HepG2 (cell line): ENCODE results near the gene FAM32A. TPM values are rescaled to one million over a fixed set of nuclear protein-coding genes. Genes with fewer than 3 reads are reported as not detected.

ENCODE experiments used
- AGO2 ChIP-seq: fragments of 200-400 bp; formaldehyde crosslinking; optimal IDR thresholded peaks from 2 replicates; pipeline ENCODE3; 2017; ENCODE audit warnings: mild to moderate bottlenecking, low read depth, low read length, moderate library complexity
- ATF2 ChIP-seq: sonication (generic); formaldehyde crosslinking; IDR thresholded peaks from 2 replicates; pipeline ENCODE4 v1.4.0; 2020; ENCODE audit warnings: missing genetic modification reagents
- ELF1 ChIP-seq: sonication (generic); formaldehyde crosslinking; IDR thresholded peaks from 2 replicates; pipeline ENCODE4 v1.4.0; 2020; ENCODE audit warnings: missing genetic modification reagents
- FOXA1 ChIP-seq, 2 experiments: fragments of 450-650 bp in 1 of 2; sonication (generic) in 1 of 2; formaldehyde crosslinking in 1 of 2; IDR thresholded peaks; 2 replicates each; pipeline versions ENCODE4 v1.4.0 to v1.6.1; 2016 to 2020; ENCODE audit warnings: missing genetic modification reagents in 1 of 2
- FOXA3 ChIP-seq: IDR thresholded peaks from 2 replicates; pipeline ENCODE4 v1.6.1; 2016; ENCODE audit warnings: missing genetic modification reagents, missing compliant biosample characterization
- FOXP1 ChIP-seq, 2 experiments: fragments of 450-650 bp in 1 of 2; IDR thresholded peaks; 2 replicates each; pipeline ENCODE4 v1.6.1; 2017 to 2018; ENCODE audit warnings: antibody characterized with exemption in 1 of 2
- GATAD2A ChIP-seq: IDR thresholded peaks from 2 replicates; pipeline ENCODE4 v1.6.1; 2016
- GFI1 ChIP-seq: sonication (generic); formaldehyde crosslinking; IDR thresholded peaks from 2 replicates; pipeline ENCODE4 v1.5.0; 2020; ENCODE audit warnings: missing genetic modification reagents, mild to moderate bottlenecking, borderline replicate concordance
- GMEB1 ChIP-seq: sonication (generic); formaldehyde crosslinking; IDR thresholded peaks from 2 replicates; pipeline ENCODE4 v1.5.1; 2020; ENCODE audit warnings: missing genetic modification reagents, mild to moderate bottlenecking, borderline replicate concordance
- GRHL1 ChIP-seq: sonication (generic); formaldehyde crosslinking; conservative IDR thresholded peaks from 2 replicates; pipeline ENCODE4 v1.8.0; 2022; ENCODE audit warnings: missing genetic modification reagents
- HMG20B ChIP-seq: conservative IDR thresholded peaks from 2 replicates; pipeline ENCODE4 v1.6.1; 2016; ENCODE audit warnings: missing genetic modification reagents, missing compliant biosample characterization
- KDM1A ChIP-seq: IDR thresholded peaks from 2 replicates; pipeline ENCODE4 v1.6.1; 2016; ENCODE audit warnings: missing compliant biosample characterization
- PHF8 ChIP-seq: sonication (generic); formaldehyde crosslinking; IDR thresholded peaks from 2 replicates; pipeline ENCODE4 v1.5.0; 2020; ENCODE audit warnings: missing genetic modification reagents
- REPIN1 ChIP-seq: sonication (generic); formaldehyde crosslinking; IDR thresholded peaks from 2 replicates; pipeline ENCODE4 v1.8.0; 2022; ENCODE audit warnings: missing genetic modification reagents, low read depth, mild to moderate bottlenecking, borderline replicate concordance
- SOX6 ChIP-seq, 2 experiments: fragments of 450-650 bp in 1 of 2; sonication (generic) in 1 of 2; formaldehyde crosslinking in 1 of 2; IDR thresholded peaks; 2 replicates each; pipeline versions ENCODE4 v1.4.0 to v1.6.1; 2017 to 2020; ENCODE audit warnings: antibody characterized with exemption in 1 of 2, mild to moderate bottlenecking in 1 of 2, missing genetic modification reagents in 1 of 2
- ZBTB42 ChIP-seq: sonication (generic); formaldehyde crosslinking; IDR thresholded peaks from 2 replicates; pipeline ENCODE4 v1.5.0; 2020; ENCODE audit warnings: mild to moderate bottlenecking, missing genetic modification reagents
- ZNF280B ChIP-seq: sonication (generic); formaldehyde crosslinking; IDR thresholded peaks from 2 replicates; pipeline ENCODE4 v1.5.0; 2020; ENCODE audit warnings: missing genetic modification reagents, mild to moderate bottlenecking, borderline replicate concordance
- ZNF3 ChIP-seq: IDR thresholded peaks from 2 replicates; pipeline ENCODE4 v1.7.0; 2017; ENCODE audit warnings: inconsistent platforms
- ZNF44 ChIP-seq: sonication (generic); formaldehyde crosslinking; IDR thresholded peaks from 2 replicates; pipeline ENCODE4 v1.5.1; 2020; ENCODE audit warnings: mild to moderate bottlenecking, missing genetic modification reagents
- ZNF569 ChIP-seq: sonication (generic); formaldehyde crosslinking; IDR thresholded peaks from 2 replicates; pipeline ENCODE4 v1.5.0; 2020; ENCODE audit warnings: mild to moderate bottlenecking, missing genetic modification reagents, moderate library complexity, borderline replicate concordance
- ZNF710 ChIP-seq: sonication (generic); formaldehyde crosslinking; IDR thresholded peaks from 2 replicates; pipeline ENCODE4 v1.5.0; 2020; ENCODE audit warnings: mild to moderate bottlenecking, missing genetic modification reagents, borderline replicate concordance
- ZSCAN25 ChIP-seq: sonication (generic); formaldehyde crosslinking; IDR thresholded peaks from 2 replicates; pipeline ENCODE4 v1.8.0; 2022; ENCODE audit warnings: mild to moderate bottlenecking, missing genetic modification reagents
- polyA plus RNA-seq, 8 experiments: library from polyadenylated mRNA; depleted of rRNA in 3 of 8; stranded (reverse) in 7 of 8; unstranded in 1 of 8; fragments of >200 nt; fragmentation: Illumina TruSeq in 4 of 8; extraction: Trizol in 4 of 8; gene quantifications; 2 replicates each; pipeline versions ENCODE4 v1.2.1 to v1.2.3, GENCODE V29; 2011 to 2016; ENCODE audit warnings: low read depth in 4 of 8, missing spikeins in 1 of 8, mixed read lengths in 1 of 8; ENCODE audit not compliant: insufficient read depth in 1 of 8
- total RNA-seq, 5 experiments: library from RNA; depleted of rRNA; stranded (reverse); fragments of >200 nt; fragmentation: Illumina TruSeq; extraction: Trizol; gene quantifications; 2 replicates each; pipeline ENCODE4 v1.2.3, GENCODE V29; 2016; ENCODE audit warnings: low read depth in 1 of 5

The FAM32A gene
- total and polyA plus RNA-seq, 2 of the 13 experiments (the other 11 are each of a cell fraction or from before 2014, with no cell fraction given), result 85.8 to 86.2 TPM

- no peak for TF ChIP-seq ATF2 (CRISPR knock-in tag)
- TF ChIP-seq ZNF710, result 0 out of 2 replicates have a peak, but pooled peaks have one; percentile 59
- TF ChIP-seq FOXA3, result peak; percentile 51; the same call in 1 of the 2 replicates
- no peak for TF ChIP-seq FOXP1 (IDR thresholded peaks at IDR 0.05)
- 0 out of 2 replicates have a peak, but pooled peaks have one; percentile 28 for TF ChIP-seq FOXP1 (CRISPR knock-in tag; IDR thresholded peaks at IDR 0.05)
- no peak for TF ChIP-seq ZNF44 (CRISPR knock-in tag)
- no peak for TF ChIP-seq ZNF569
- no peak for TF ChIP-seq REPIN1 (CRISPR knock-in tag)
- TF ChIP-seq PHF8 (CRISPR knock-in tag), result no peak
- peak; percentile 44; the same call in 1 of the 2 replicates for TF ChIP-seq GFI1 (CRISPR knock-in tag)
- TF ChIP-seq SOX6 (IDR thresholded peaks at IDR 0.05), result no peak
- peak; percentile 22; the same call in 1 of the 2 replicates for TF ChIP-seq SOX6 (CRISPR knock-in tag; IDR thresholded peaks at IDR 0.05)
- TF ChIP-seq ZSCAN25 (CRISPR knock-in tag), result no peak
- peak; percentile 72; the same call in 1 of the 2 replicates for TF ChIP-seq ZNF3 (CRISPR knock-in tag)
- TF ChIP-seq GRHL1 (CRISPR knock-in tag), result no peak
- no peak for TF ChIP-seq ZNF280B (CRISPR knock-in tag)
- TF ChIP-seq ELF1 (CRISPR knock-in tag), result peak; percentile 52; the same call in 1 of the 2 replicates
- 0 out of 2 replicates have a peak, but pooled peaks have one; percentile 22 for TF ChIP-seq GATAD2A (CRISPR knock-in tag)
- TF ChIP-seq AGO2, result no peak
- TF ChIP-seq ZBTB42 (CRISPR knock-in tag), result no peak
- TF ChIP-seq KDM1A, result no peak
- TF ChIP-seq FOXA1 (IDR thresholded peaks at IDR 0.05), result no peak
- peak; percentile 38; the same call in 1 of the 2 replicates for TF ChIP-seq FOXA1 (CRISPR knock-in tag; IDR thresholded peaks at IDR 0.05)
- TF ChIP-seq HMG20B, result no peak
- no peak for TF ChIP-seq GMEB1 (CRISPR knock-in tag)
These were observed 18.2 kb upstream of the FAM32A start (continued) for GRCh38 chr19:16167055-16167454.
